Spinal cord (tissue), 10 donors: ENCODE measurements around the gene CPAMD8. TPM values are rescaled to one million over a fixed set of nuclear protein-coding genes. Genes with fewer than 3 reads are reported as not detected.
"Not testable (repeated sequence)": the region's sequence is repeated elsewhere in the genome, so short reads cannot be mapped to it uniquely, and the experiment has no call there.

Source experiments
- DNase-seq, 6 donors: peaks; one replicate each; pipeline versions ENCODE4 v3.0.0 to v3.0.0-alpha.2; 2013 to 2015; ENCODE audit warnings: low spot score in 6 of 6, low read depth in 4 of 6
- H3K27ac ChIP-seq: one replicate; pipeline ENCODE4 v1.5.1; 2013; ENCODE audit warnings: low read depth, low read length, control low read depth
- H3K27me3 ChIP-seq: one replicate; pipeline ENCODE4 v1.6.1; 2013; ENCODE audit warnings: low read length; ENCODE audit not compliant: control insufficient read depth, insufficient read depth
- H3K36me3 ChIP-seq: one replicate; pipeline ENCODE4 v1.6.1; 2013; ENCODE audit warnings: low read length; ENCODE audit not compliant: control insufficient read depth, insufficient read depth
- H3K4me1 ChIP-seq: one replicate; pipeline ENCODE4 v1.6.1; 2013; ENCODE audit warnings: low read length; ENCODE audit not compliant: control insufficient read depth, insufficient read depth
- H3K4me3 ChIP-seq: one replicate; pipeline ENCODE4 v1.5.1; 2013; ENCODE audit warnings: low read depth, low read length, control low read depth
- H3K9me3 ChIP-seq: one replicate; pipeline ENCODE4 v1.6.1; 2013; ENCODE audit warnings: low read length; ENCODE audit not compliant: control insufficient read depth, insufficient read depth
- whole genome bisulfite sequencing: methylation state at CpG from one replicate; pipeline ENCODE4 v1.1.5; 2013; ENCODE audit warnings: missing lambda C conversion rate; ENCODE audit not compliant: insufficient coverage; 5-methylcytosine and 5-hydroxymethylcytosine counted together
- polyA plus RNA-seq, 2 donors: library from polyadenylated mRNA; unstranded; fragments of 120-200 nt; gene quantifications; one replicate each; pipeline ENCODE4 v1.2.1, GENCODE V29; 2013; ENCODE audit not compliant: insufficient read length in 2 of 2
- total RNA-seq, 2 donors: library from RNA; depleted of rRNA in 1 of 2; stranded (reverse); fragments of 120-200 nt in 1 of 2; fragments of >200 nt in 1 of 2; gene quantifications; one replicate each; pipeline versions ENCODE4 v1.2.3 to v1.2.4, GENCODE V29; 2013 to 2014
- donor health status: healthy.

CPAMD8 gene
- total and polyA plus RNA-seq, 4 donors: 9.7 to 117 (median 38.9) TPM

- Histone ChIP-seq H3K36me3 (no peaks in the 10 kb centered on the region), H3K27ac (no peak overlapping the region), H3K4me3 (no peak overlapping the region), H3K27me3 (no peaks in the 10 kb centered on the region), H3K9me3 (peaks cover 2% of the 10 kb centered on the region), H3K4me1 (no peaks in the 10 kb centered on the region)
- DNase-seq: no peak
- 86% methylated on average over 1 of the region's 4 CpGs for WGBS
Observed at GRCh38 chr19:16988661-16989060, 37.9 kb downstream of the CPAMD8 start.

- Histone ChIP-seq H3K27ac (no peak overlapping the region), H3K9me3 (no peaks in the 10 kb centered on the region), H3K4me1 (no peaks in the 10 kb centered on the region), H3K36me3 (no peaks in the 10 kb centered on the region), H3K4me3 (no peak overlapping the region), H3K27me3 (no peaks in the 10 kb centered on the region)
- WGBS: 96% methylated on average over 2 of the region's 2 CpGs
- no peak for DNase-seq
Observed at GRCh38 chr19:16985403-16985802, 41.2 kb downstream of the CPAMD8 start.

- WGBS: no CpG with 5 or more reads among the region's 2 CpGs
- not testable (repeated sequence) for H3K9me3 ChIP-seq, H3K27ac ChIP-seq, H3K4me1 ChIP-seq, H3K27me3 ChIP-seq, DNase-seq, H3K4me3 ChIP-seq, H3K36me3 ChIP-seq
Observed at GRCh38 chr19:16982586-16982985, 44.0 kb downstream of the CPAMD8 start.

GRCh38 chr19:16978839-16979802, 47.5 kb downstream of the CPAMD8 start:
- no peak for DNase-seq
- Histone ChIP-seq H3K27me3 (no peaks in the 10 kb centered on the region), H3K4me1 (no peaks in the 10 kb centered on the region), H3K4me3 (no peak overlapping the region), H3K36me3 (no peaks in the 10 kb centered on the region), H3K9me3 (no peaks in the 10 kb centered on the region), H3K27ac (no peak overlapping the region)
- WGBS: 100% methylated on average over 1 of the region's 1 CpG

- Histone ChIP-seq H3K36me3 (no peaks in the 10 kb centered on the region), H3K4me3 (no peak overlapping the region), H3K27ac (no peak overlapping the region), H3K4me1 (no peaks in the 10 kb centered on the region), H3K9me3 (no peaks in the 10 kb centered on the region), H3K27me3 (no peaks in the 10 kb centered on the region)
- DNase-seq: no peak
- 100% methylated on average over 1 of the region's 2 CpGs for WGBS
Observed at GRCh38 chr19:16978156-16978555, 48.5 kb downstream of the CPAMD8 start.

GRCh38 chr19:16977306-16977705, 49.3 kb downstream of the CPAMD8 start:
- WGBS: 88% methylated on average over 11 of the region's 15 CpGs
- Histone ChIP-seq H3K4me3 (no peak overlapping the region), H3K36me3 (no peaks in the 10 kb centered on the region), H3K4me1 (no peaks in the 10 kb centered on the region), H3K27ac (no peak overlapping the region), H3K9me3 (no peaks in the 10 kb centered on the region), H3K27me3 (no peaks in the 10 kb centered on the region)
- DNase-seq: no peak

GRCh38 chr19:16976446-16976845, 50.2 kb downstream of the CPAMD8 start:
- Histone ChIP-seq H3K4me1 (no peaks in the 10 kb centered on the region), H3K27ac (no peak overlapping the region), H3K36me3 (no peaks in the 10 kb centered on the region), H3K9me3 (no peaks in the 10 kb centered on the region), H3K4me3 (no peak overlapping the region), H3K27me3 (no peaks in the 10 kb centered on the region)
- WGBS: 94% methylated on average over 3 of the region's 5 CpGs
- DNase-seq: no peak

- Histone ChIP-seq H3K4me1 (no peaks in the 10 kb centered on the region), H3K4me3 (no peak overlapping the region), H3K9me3 (peaks cover 4% of the 10 kb centered on the region), H3K27ac (no peak overlapping the region), H3K36me3 (no peaks in the 10 kb centered on the region), H3K27me3 (no peaks in the 10 kb centered on the region)
- DNase-seq: no peak
- WGBS: 75% methylated on average over 4 of the region's 8 CpGs
Observed at GRCh38 chr19:16970821-16971220, 55.8 kb downstream of the CPAMD8 start.

- Histone ChIP-seq H3K9me3 (peaks cover 4% of the 10 kb centered on the region), H3K27ac (no peak overlapping the region), H3K4me1 (no peaks in the 10 kb centered on the region), H3K27me3 (no peaks in the 10 kb centered on the region), H3K36me3 (no peaks in the 10 kb centered on the region), H3K4me3 (no peak overlapping the region)
- no peak for DNase-seq
- WGBS: no CpG with 5 or more reads among the region's 1 CpG
Observed at GRCh38 chr19:16969135-16969534, 57.5 kb downstream of the CPAMD8 start.
